NCI-H82 (cell line): Measurements from ENCODE around the gene NAP1L5.

Experiments
- DNase-seq: peaks from one replicate; lab custom pipeline; 2025; lab: John Stamatoyannopoulos, UW

NAP1L5 gene, protein sequence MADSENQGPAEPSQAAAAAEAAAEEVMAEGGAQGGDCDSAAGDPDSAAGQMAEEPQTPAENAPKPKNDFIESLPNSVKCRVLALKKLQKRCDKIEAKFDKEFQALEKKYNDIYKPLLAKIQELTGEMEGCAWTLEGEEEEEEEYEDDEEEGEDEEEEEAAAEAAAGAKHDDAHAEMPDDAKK

DNA sequence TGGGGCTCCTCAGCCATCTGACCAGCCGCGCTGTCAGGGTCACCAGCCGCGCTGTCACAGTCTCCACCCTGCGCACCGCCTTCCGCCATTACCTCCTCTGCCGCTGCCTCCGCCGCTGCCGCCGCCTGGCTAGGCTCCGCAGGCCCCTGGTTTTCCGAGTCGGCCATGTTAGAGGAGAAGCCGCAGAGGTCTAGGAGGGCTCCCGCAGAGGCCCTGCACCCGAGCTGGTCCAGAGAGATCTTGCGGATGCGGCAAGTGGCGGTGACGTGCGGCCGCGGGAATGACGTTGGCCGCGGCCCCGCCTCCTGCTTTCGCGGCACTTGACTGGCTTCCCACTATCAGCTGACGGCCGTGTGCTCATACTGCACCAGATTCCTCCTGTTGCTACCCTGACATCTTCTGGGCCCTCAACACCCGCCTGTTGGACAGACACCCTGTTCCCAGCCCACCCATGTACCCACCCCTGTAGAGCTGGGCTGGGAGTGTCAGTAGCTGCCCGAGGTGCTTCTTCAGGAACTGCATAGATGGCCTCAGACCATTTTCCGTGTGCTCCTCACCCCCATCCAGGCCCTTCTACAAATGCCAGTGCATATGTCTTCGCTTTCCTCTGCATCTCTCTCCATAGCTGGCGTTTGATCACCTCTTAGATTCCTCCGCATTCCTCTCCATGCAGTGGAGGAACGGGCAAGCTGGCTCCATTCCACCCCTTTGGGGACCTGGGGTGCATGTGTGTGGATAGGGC lies at the start of gene NAP1L5:
TSS of gene NAP1L5 (minus strand) at position 242 of the 742 bp plus-strand sequence. CDS start at position 167, 75 bp downstream.
- DNase-seq = no peak

DNA sequence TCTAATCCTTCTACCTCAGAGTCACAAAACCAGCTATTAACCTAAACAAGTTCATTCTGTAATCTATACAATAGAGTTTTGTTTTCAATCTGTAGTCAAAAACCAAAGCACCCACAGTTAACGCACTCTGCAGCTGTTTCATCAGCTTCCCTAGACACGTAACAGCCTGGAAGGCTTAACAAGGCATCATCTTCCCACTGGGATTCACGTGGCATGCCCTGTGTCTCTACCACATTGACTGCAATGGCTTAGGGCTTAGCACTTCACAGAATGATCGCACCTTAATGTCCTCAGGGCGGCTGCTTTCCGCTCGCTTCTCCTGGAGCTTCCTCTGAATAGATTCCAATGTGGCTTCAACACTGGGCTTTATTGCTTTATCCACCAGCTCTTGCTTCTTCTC lies 49.7 kb upstream of the NAP1L5 start:
- no peak for DNase-seq

DNA sequence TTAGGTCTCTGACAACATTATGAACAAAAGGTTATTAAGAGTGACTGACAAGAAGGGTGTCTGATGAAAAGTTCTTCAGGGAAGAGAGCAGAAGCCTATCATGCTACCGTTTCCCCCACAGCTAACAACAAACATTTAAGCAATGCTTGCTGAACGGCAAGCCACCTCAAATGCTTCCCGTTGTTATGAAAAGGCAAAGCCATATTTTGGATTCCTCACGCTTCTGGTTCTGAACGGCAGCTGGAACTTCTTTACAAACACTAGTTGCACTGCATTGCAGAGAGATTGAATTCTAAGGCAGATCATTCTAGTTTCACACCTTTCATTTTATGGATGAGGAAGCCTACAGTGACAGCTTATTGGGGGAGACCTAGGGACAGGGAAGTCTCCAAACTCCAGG lies 48.6 kb upstream of the NAP1L5 start:
- no peak for DNase-seq

GRCh38 chr4:88745581-88746163 lies 48.0 kb upstream of the NAP1L5 start:
- no peak for DNase-seq

GRCh38 chr4:88745175-88745574 lies 47.5 kb upstream of the NAP1L5 start:
- DNase-seq = no peak

DNA sequence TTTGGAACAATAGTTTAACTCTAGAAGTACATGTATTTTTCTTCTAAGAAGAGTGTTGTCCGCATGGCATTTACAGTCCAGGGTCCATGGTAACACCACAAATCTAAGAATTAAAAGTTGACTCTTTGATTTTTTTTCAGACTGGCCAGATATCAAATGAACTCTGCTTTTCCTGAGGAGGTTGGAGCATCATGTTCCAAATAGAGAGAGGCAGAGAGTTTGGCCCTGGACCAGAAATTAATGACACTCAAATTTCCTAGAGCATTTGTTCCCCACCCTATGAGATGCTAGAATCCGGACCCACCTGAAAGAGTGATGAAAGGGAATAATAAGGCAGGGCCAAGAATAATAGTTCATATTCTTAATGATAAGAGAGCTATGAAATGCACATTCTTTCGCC lies 47.0 kb upstream of the NAP1L5 start:
- no peak for DNase-seq

DNA sequence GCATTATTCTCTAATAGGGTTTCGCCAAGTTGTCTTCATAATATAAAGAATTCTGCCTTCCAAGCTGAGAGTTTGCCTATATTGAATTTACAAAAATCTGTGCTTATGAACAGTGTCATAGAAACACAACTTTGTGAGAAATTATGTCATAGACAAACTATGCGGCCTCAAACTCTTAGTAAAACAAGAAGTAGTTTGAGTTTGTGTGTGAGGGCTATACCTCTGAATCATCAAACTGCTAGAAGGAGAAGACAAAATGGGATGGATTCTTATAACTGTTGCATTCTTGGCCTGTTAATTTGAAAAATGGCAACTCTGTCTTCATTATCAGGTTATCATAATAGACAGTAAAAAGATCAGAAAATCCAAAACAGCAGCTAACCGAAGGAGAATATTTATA lies 46.1 kb upstream of the NAP1L5 start:
- no peak for DNase-seq

DNA sequence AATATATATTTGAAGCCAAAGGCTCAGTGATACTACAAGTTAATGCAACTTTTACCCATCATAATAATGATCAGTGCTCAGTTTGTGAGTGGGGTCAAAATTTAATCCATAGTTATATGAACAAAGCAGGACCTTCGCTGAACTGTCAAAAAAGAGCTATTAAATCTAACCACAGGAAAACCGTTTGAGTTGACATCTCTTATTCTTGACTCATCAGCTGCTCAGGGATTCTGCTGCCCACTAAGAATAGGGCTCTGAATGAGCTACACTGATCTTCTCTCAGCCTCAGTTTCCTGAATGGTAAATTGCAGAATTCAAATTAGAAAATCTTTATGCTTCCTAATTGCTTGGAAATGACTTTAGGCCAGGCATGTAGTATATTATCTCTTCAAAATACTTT lies 44.9 kb upstream of the NAP1L5 start:
- no peak for DNase-seq

DNA sequence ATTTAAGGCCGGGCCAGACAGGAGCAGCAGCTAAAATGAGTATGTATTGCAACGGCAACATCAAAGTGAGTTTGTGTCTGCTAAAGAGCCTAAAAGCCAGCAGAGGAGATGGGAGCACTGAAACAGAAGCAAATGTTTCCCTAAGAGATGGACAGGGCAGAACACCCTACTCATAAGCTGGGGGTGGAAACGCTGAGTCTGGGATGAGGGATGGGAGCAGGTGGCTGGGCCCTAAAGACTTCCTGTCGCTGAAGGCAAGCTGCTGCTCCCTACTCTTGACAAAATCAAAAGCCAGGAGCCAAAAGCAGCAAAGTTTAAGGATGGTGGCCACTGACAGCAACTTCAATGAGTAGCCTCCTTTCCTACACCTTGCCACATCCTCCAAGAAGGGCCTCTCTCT lies 40.6 kb upstream of the NAP1L5 start:
- peak; percentile 16 for DNase-seq

DNA sequence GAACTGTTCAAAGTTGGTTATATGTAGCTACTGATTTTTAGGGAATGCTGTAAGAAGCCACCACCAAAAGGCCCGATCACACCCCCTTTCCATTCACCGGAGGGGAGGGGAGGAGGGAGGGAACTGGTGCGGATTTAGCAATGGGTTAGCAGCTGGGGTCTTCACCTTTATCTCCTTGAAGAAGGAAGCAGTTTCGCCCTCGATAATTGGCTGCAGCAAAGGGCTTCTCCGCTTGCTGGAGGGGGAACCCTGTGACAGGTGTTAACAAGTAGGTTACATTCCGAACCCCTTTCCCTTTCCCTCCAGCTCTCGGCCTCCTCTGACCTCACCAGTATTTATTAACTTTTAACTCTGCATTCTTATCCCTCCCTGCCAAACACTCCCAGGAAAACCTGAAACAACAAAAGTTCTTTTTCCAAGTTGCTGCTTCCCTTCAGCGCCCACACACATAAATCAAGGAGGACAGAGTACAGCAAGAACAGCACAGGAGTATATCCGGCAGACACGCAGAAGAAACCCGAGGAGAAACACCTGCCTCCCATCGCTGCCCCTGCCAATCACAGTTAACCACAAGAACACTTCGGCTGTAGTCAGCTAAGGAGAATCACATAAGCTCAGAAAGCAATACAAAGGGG lies 39.8 kb upstream of the NAP1L5 start:
- no peak for DNase-seq

GRCh38 chr4:88736264-88736663 lies 38.6 kb upstream of the NAP1L5 start:
- DNase-seq = no peak

DNA sequence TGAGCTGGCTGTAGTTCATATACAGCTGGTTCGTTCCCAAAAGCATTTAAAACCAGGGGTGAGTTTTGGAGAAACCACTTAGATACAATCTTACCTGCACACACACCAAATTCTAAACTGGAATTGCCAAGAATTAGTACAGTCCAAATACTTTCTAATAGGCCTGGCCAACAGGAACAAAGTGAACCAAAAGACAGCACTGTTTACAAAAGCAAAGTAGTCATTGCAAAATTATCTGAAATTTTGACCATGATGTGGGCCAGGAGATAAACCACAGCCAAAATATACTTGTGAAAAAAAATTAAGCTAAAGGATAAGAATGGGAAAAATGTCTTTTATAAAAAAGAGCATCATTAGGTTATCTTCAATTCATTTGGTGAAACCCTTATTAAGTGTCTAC lies 37.9 kb upstream of the NAP1L5 start:
- DNase-seq = no peak

DNA sequence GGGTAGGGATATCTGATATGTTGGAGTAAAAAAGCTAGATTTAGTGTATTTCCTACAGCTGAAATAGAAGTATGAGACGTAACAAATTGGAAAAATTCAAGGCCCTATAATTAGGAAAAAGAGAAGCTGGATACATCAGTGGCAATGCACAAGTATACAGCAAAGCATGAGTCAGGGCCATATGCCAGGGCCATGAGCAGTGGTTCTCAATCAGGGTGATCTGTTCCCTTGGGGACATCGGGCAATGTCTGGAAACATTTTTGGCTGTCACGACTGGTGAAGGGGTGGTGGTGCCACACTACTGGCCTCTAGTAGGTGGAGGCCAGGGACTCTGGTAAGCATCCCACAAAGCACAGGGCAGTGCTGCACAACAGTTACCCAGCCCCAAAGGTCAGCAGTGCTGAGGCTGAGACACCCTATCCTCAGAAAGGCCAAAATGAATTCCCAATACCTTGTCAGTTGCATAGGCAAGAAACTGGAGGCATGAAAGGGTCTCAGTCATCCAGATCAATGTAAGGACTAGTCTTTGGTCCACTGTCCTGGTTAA lies 36.8 kb upstream of the NAP1L5 start:
- no peak for DNase-seq

DNA sequence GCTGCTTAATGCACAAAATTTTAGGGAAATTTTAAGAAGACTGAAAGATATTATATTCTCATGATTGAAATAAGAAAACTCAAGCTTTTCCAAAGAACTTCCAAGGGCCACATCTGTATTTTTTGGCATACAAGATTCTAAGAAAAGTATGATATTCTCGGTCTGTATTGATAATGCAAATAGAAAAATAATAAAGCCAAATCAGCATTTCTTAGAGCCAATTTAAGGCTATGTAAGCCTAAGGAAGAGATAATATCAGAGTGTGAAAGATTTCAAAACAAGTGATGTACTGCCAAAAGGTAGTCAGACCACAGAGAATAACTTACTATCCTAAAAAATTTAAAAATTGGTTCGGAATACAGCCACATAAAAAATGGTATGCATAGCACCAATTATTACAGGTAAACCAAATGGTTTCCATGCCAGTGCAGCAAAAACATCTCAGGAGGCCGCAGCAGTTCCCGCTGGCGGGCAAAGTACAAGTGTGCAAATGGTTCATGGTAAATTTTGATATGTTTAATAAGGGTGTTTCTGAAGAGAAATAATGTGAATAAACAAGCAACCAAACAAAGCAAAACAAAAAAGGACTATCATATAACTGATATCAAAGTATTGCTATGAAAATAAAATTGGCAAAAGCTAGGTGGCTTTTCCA lies 35.2 kb upstream of the NAP1L5 start:
- DNase-seq = no peak

DNA sequence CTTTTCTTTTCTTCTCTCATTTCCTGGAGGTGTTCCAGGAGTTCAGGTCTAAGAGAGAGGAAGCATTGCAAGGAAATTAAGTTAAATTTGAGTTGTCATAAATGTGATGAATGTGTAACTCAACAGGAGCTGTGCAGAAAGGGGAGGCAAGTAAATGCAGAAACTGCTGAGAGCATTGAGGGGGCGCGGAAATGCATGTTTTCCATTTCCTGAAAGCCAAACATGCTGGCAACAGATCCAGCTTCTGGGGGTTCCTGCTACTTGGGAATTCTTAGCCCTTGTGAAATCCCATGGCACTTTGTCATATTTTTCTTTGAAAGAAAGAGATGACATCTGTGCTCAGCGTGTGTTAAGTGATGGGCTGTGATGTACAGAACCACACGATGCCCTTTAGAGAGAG lies 33.8 kb upstream of the NAP1L5 start:
- no peak for DNase-seq

- DNase-seq = no peak
These were observed 33.2 kb upstream of the NAP1L5 start for GRCh38 chr4:88730811-88731210.

- DNase-seq = peak; percentile 15
These were observed 31.6 kb upstream of the NAP1L5 start for GRCh38 chr4:88729146-88729760.

GRCh38 chr4:88728146-88728545 lies 30.5 kb upstream of the NAP1L5 start:
- DNase-seq = no peak

GRCh38 chr4:88725986-88726385 lies 28.4 kb upstream of the NAP1L5 start:
- DNase-seq = no peak

DNA sequence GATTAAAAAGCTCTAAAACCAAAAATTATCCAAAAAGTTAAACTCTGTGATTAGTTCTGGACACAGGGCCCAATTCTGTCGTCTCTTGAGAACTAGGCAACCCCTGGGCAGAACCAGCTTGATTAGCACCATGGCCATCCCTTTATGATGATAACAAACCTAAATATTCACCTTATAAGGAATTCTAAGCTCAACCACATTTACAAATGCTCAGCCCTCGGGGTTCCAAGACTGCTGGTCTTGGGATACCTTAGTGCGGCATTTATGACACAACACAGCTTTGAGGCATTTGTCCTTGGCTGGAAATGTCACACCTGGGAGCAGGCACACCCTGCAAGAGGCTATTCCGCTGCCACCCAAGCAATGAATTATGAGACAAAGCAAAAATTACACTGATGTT lies 27.5 kb upstream of the NAP1L5 start:
- DNase-seq = no peak

- no peak for DNase-seq
These were observed 26.8 kb upstream of the NAP1L5 start for GRCh38 chr4:88724406-88724805.

DNA sequence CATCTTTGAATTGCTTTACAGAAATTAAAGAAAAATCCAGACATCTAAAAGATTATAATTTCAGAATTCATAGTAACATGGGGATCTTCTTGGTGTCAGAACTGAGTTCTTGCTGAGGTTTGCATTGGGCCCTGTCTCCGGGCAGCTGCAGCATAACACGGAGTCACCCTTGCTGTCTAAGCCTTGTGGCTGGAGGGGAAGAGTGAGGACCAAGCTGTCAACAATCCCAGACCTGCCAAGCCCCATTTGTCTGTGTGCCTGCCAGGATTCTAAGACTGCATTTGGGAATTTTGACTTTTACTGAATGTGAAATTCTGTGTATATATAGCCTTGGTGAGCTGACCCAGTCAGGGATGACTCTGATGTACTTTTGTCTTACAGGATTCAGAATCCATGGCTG lies 25.2 kb upstream of the NAP1L5 start:
- DNase-seq = no peak
